Gastroesophageal sphincter (tissue), 4 donors: ENCODE measurements around the gene AGTRAP. TPM values are rescaled to one million over a fixed set of nuclear protein-coding genes. Genes with fewer than 3 reads are reported as not detected.

ENCODE experiments used
- ATAC-seq: fragments of 150-250 bp; one replicate; pipeline ENCODE4 v1.9.1; 2016; ENCODE audit warnings: mild to moderate bottlenecking, moderate library complexity
- H3K27ac ChIP-seq, 4 donors: fragments of 200-600 bp; sonication (generic) in 3 of 4; 1 replicate in 3 of 4; 2 replicates in 1 of 4; pipeline ENCODE4 v1.5.1; 2016 to 2019
- H3K27me3 ChIP-seq: fragments of 200-600 bp; sonication (generic); one replicate; pipeline ENCODE4 v1.5.1; 2019
- H3K36me3 ChIP-seq, 2 donors: fragments of 200-600 bp; sonication (generic); one replicate each; pipeline ENCODE4 v1.5.1; 2019; ENCODE audit warnings: control low read depth in 1 of 2
- H3K4me1 ChIP-seq, 3 donors: fragments of 200-600 bp; sonication (generic); 1 replicate in 2 of 3; 2 replicates in 1 of 3; pipeline ENCODE4 v1.5.1; 2016 to 2019; ENCODE audit warnings: control low read depth in 2 of 3
- H3K4me3 ChIP-seq, 2 donors: fragments of 200-600 bp; sonication (generic); one replicate each; pipeline ENCODE4 v1.5.1; 2019; ENCODE audit warnings: mild to moderate bottlenecking in 1 of 2, moderate library complexity in 1 of 2
- H3K9me3 ChIP-seq, 3 donors: fragments of 200-600 bp; sonication (generic); one replicate each; pipeline ENCODE4 v1.5.1; 2017 to 2019; ENCODE audit warnings: control low read depth in 2 of 3
- EP300 ChIP-seq: sonication (generic); formaldehyde crosslinking; IDR thresholded peaks from one replicate; pipeline ENCODE4 v1.6.1; 2017; ENCODE audit warnings: antibody characterized with exemption, mild to moderate bottlenecking
- POLR2A ChIP-seq, 2 donors: fragments of 450-650 bp; IDR thresholded peaks; one replicate each; pipeline ENCODE4 v1.6.1; 2017; ENCODE audit warnings: antibody characterized with exemption in 2 of 2, mild to moderate bottlenecking in 2 of 2, moderate library complexity in 1 of 2
- POLR2AphosphoS5 ChIP-seq: sonication (generic); formaldehyde crosslinking; IDR thresholded peaks from one replicate; pipeline ENCODE4 v1.6.1; 2017; ENCODE audit warnings: antibody characterized with exemption
- WGBS, 2 donors: methylation state at CpG; one replicate each; pipeline ENCODE4 v1.1.5; 2018; ENCODE audit warnings: low coverage in 1 of 2; 5-methylcytosine and 5-hydroxymethylcytosine counted together
- total RNA-seq, 4 donors: library from RNA; depleted of rRNA; stranded (reverse); fragments of >200 nt; gene quantifications; one replicate each; pipeline ENCODE4 v1.1.0, GENCODE V29; 2016
- TF ChIP-seq, protein P1 (sequence below), 4 experiments: fragments of 200-600 bp in 2 of 4; fragments of 450-650 bp in 2 of 4; sonication (generic) in 1 of 4; IDR thresholded peaks; one replicate each; pipeline ENCODE4 v1.5.1; 2017 to 2019; ENCODE audit warnings: antibody characterized with exemption in 4 of 4, mild to moderate bottlenecking in 2 of 4, moderate library complexity in 2 of 4

AGTRAP gene
- total RNA-seq, 4 donors from 2014 or later, result 32.2 to 56.4 (median 40.5) TPM

DNA sequence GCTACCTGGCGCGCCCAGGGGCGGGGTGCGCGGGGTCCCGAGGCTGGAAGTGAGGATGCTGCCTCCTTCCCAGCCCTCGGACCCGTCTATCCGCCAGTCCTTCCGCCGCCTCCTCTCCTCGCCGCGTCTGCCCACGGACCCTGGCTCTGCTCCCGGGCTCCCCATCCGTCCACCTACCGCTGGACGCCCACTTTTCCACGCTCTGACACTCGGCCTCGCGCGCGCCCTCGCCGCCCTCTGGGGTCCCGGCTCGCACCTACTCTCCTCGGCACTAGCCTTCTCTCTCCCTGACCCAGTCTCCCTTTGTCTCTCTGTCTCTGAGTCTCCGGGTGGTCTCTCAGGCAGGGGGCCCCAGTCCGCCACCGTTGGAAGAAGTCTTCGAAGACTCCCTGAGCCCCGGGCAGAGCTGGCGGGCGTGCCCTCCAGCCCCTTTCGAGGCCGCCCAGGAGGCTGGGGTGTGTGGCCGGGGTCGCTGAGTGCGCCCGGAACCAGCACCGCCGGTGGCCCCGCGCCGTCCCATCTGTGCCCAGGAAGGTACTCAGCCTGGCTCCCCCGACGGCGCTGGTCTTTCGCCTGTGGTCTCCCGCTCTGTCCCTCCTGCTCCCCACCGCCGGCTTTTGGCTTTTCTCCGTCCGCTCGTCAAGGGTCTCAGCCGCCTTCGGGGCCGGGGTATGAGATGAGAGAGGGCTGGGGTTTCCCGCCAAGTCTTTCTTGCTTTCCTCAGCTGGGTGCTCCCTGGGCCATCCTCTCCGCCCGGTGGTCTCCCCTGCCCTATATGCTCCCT lies 43.8 kb upstream of the AGTRAP start:
- peak overlapping the region in 1 of 2 donors; percentile 36 for H3K4me3 ChIP-seq
- peaks cover 88% of the 10 kb centered on the region for H3K27me3 ChIP-seq
- no peaks in the 10 kb centered on the region for H3K9me3 ChIP-seq
- H3K4me1 ChIP-seq, result peaks cover 0 to 27% (median 18%) of the 10 kb centered on the region in 3 donors
- no peak for ATAC-seq
- no peak for TF ChIP-seq POLR2AphosphoS5
- TF ChIP-seq, protein P1, sequence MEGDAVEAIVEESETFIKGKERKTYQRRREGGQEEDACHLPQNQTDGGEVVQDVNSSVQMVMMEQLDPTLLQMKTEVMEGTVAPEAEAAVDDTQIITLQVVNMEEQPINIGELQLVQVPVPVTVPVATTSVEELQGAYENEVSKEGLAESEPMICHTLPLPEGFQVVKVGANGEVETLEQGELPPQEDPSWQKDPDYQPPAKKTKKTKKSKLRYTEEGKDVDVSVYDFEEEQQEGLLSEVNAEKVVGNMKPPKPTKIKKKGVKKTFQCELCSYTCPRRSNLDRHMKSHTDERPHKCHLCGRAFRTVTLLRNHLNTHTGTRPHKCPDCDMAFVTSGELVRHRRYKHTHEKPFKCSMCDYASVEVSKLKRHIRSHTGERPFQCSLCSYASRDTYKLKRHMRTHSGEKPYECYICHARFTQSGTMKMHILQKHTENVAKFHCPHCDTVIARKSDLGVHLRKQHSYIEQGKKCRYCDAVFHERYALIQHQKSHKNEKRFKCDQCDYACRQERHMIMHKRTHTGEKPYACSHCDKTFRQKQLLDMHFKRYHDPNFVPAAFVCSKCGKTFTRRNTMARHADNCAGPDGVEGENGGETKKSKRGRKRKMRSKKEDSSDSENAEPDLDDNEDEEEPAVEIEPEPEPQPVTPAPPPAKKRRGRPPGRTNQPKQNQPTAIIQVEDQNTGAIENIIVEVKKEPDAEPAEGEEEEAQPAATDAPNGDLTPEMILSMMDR (IDR thresholded peaks at IDR 0.05), result no peak
- TF ChIP-seq POLR2A (IDR thresholded peaks at IDR 0.05), result no peak
- TF ChIP-seq EP300, result no peak
- no peaks in the 10 kb centered on the region for H3K36me3 ChIP-seq
- 0% methylated on average over 19 of the region's 64 CpGs; no CpG with 5 or more reads in 1 of the 2 donors for WGBS, 2 donors
- no peak overlapping the region for H3K27ac ChIP-seq

DNA sequence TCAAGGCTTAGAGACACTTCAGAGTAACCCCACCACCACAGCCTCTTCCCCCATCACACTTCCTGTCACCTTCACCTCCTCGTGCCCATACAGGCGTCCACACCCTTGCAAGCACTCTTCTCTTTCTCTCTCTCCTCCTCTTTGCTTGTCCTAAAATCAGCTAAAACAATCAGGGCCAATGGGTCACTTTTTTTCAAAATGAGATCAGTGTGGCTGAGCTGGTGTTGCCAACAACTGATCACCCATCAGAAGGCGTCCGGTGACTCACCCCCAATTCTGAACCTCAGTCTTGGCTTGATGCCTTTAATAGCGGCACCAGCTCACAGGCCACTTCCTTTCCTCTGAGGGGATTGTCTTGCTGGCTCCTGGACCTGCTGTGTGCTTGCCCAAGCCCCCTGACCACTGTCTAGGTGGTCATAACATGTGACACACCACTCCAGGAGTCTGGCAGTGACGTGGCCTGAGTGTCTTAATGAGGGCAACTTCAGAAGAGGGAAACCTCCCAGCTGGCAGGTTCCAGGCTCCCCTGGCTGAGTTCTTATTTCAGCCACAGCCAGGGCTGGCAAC lies 42.8 kb upstream of the AGTRAP start:
- peak; percentile 40 for ATAC-seq
- no peaks in the 10 kb centered on the region for H3K36me3 ChIP-seq
- peaks cover 0 to 27% (median 18%) of the 10 kb centered on the region in 3 donors for H3K4me1 ChIP-seq
- no peak overlapping the region for H3K4me3 ChIP-seq
- H3K9me3 ChIP-seq, result no peaks in the 10 kb centered on the region
- H3K27me3 ChIP-seq, result peaks cover 85% of the 10 kb centered on the region
- TF ChIP-seq, protein P1 (IDR thresholded peaks at IDR 0.05), result no peak
- TF ChIP-seq POLR2AphosphoS5 (no peak), EP300 (no peak), POLR2A (IDR thresholded peaks at IDR 0.05) (no peak)
- 13 to 36% methylated on average over 4 of the region's 6 CpGs for WGBS, 2 donors
- no peak overlapping the region for H3K27ac ChIP-seq

DNA sequence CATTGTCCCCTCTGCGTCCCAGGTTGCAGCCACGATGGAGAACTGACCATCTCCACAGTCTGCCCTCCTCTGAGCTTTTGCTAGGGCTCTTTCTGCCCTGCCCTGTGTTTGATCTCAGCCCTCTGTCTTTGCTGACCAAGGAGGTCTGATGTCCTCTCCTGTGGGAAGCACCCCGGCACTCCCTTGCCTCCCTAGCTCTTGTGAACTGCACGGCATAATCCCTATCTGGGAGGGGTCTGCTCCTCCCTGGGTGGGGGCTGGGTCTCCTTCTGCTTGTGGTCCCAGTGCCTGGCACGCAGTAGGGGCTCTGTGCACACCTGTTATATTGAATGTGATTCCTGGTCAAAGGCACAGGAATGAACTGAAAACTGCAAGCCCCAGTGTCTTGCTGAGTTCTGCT lies 42.0 kb upstream of the AGTRAP start:
- no peaks in the 10 kb centered on the region for H3K36me3 ChIP-seq
- H3K4me1 ChIP-seq, result peaks cover 0 to 27% (median 18%) of the 10 kb centered on the region in 3 donors
- H3K27ac ChIP-seq, result no peak overlapping the region
- TF ChIP-seq POLR2A (IDR thresholded peaks at IDR 0.05), result no peak
- TF ChIP-seq POLR2AphosphoS5, result no peak
- TF ChIP-seq EP300, result no peak
- TF ChIP-seq, protein P1 (IDR thresholded peaks at IDR 0.05), result no peak
- no peak for ATAC-seq
- no peaks in the 10 kb centered on the region for H3K9me3 ChIP-seq
- H3K4me3 ChIP-seq, result no peak overlapping the region
- WGBS, 2 donors, result 55 to 65% methylated on average over 2 to 3 of the region's 5 CpGs
- H3K27me3 ChIP-seq, result peaks cover 85% of the 10 kb centered on the region

DNA sequence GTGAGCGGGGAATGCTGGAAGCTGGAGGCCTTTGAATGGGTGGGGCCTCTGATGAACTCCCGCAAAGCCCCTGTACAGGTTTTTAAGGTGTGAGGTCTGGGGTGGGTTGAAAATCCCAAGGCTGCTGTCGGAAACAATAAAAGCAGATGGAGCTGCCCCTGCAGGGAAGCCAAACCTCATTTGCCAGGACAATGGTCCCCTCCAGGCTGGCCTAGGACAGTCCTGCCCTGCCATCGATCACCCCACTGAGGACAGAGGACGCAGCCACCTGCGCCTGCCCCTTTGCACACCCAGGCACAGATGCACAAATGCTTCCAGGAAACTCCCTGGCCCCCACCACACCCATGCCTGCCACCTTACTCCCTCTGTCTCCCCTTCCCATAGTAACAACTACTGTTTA lies 40.1 kb upstream of the AGTRAP start:
- Histone ChIP-seq H3K27ac (no peak overlapping the region), H3K36me3 (no peaks in the 10 kb centered on the region), H3K4me3 (no peak overlapping the region), H3K27me3 (peaks cover 84% of the 10 kb centered on the region), H3K9me3 (no peaks in the 10 kb centered on the region), H3K4me1 (peaks cover 0 to 21% (median 14%) of the 10 kb centered on the region in 3 donors)
- no peak for ATAC-seq
- no peak for TF ChIP-seq POLR2A (IDR thresholded peaks at IDR 0.05)
- TF ChIP-seq, protein P1 (IDR thresholded peaks at IDR 0.05), result no peak
- no peak for TF ChIP-seq EP300
- TF ChIP-seq POLR2AphosphoS5, result no peak
- WGBS, 2 donors, result 0 to 78% methylated on average over 1 to 6 of the region's 6 CpGs
